Activated CD8-positive, alpha-beta T cell treated with anti-CD3 and anti-CD28 coated beads for 36 hours (primary cell): ENCODE results near the gene RTN1. TPM values are rescaled to one million over a fixed set of nuclear protein-coding genes. Genes with fewer than 3 reads are reported as not detected.

ENCODE experiments used
- ATAC-seq: fragments of 200-7000 bp; cut with Tn5 transposase; one replicate; pipeline ENCODE4 v1.10.0; 2021; ENCODE audit warnings: mild to moderate bottlenecking, moderate library complexity
- CTCF ChIA-PET: fragments of 350-600 bp; sonication (Branson Sonifier 250); formaldehyde crosslinking; loops from one replicate; lab custom pipeline; 2021; ENCODE audit warnings: antibody characterized with exemption; lab: Charles Lee
- POLR2A ChIA-PET: fragments of 350-600 bp; sonication (Branson Sonifier 250); formaldehyde crosslinking; loops from one replicate; lab custom pipeline; 2021; ENCODE audit warnings: antibody characterized with exemption; lab: Charles Lee
- DNase-seq: peaks from one replicate; pipeline ENCODE4 v3.0.0-alpha.2; 2020
- H3K27ac Mint-ChIP-seq: one replicate; pipeline ENCODE4 v1.8.0; 2021; ENCODE audit warnings: mild to moderate bottlenecking, mixed read lengths
- H3K27me3 Mint-ChIP-seq: one replicate; pipeline ENCODE4 v1.8.0; 2021; ENCODE audit warnings: mixed read lengths
- H3K36me3 Mint-ChIP-seq: one replicate; pipeline ENCODE4 v1.8.0; 2021; ENCODE audit warnings: low read depth, mixed read lengths
- H3K4me1 Mint-ChIP-seq: one replicate; pipeline ENCODE4 v1.8.0; 2021; ENCODE audit warnings: low read depth, mixed read lengths
- H3K4me3 Mint-ChIP-seq: one replicate; pipeline ENCODE4 v1.8.0; 2021; ENCODE audit warnings: mild to moderate bottlenecking, moderate library complexity, mixed read lengths
- H3K9me3 Mint-ChIP-seq: one replicate; pipeline ENCODE4 v1.8.0; 2021; ENCODE audit warnings: mixed read lengths
- intact Hi-C: fragments of 100-400 bp; cut with micrococcal nuclease; formaldehyde crosslinking; loops from one replicate; pipeline ENCODE4 v1.10.0; 2022
- total RNA-seq, 2 experiments: library from RNA; stranded (reverse); gene quantifications; one replicate each; pipeline ENCODE4 v1.2.3, GENCODE V29; 2021
- TF ChIP-seq, protein P1 (sequence below): fragments of 200-600 bp; IDR thresholded peaks from one replicate; pipeline ENCODE4 v1.8.0; 2022; ENCODE audit warnings: antibody characterized with exemption, mild to moderate bottlenecking

Gene RTN1
- total RNA-seq, 2 experiments from 2014 or later = not detected

DNA sequence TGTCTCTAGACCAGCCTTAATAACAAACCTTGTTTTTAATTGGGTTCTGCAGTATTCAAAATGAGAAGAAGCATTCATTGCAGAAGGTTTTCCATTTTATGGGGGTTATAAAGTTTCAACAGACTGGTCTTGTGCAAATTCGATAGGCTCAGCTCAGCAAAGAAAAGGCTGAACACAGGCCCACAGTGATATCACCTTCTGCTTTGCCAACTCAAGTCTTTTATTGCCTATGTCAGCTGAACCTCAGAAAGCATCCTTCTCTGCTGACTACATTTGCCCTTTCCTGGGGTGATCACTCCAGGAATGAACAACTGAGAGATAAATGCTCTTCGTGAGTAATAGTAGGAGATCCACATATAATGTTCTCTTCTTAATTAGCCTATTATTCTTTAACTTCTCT, 159.5 kb downstream of the RTN1 start:
- H3K27me3 Mint-ChIP-seq = peaks cover 4% of the 10 kb centered on the region
- H3K9me3 Mint-ChIP-seq = no peaks in the 10 kb centered on the region
- no peak for DNase-seq
- no peak for ATAC-seq
- ChIA-PET CTCF (no interaction called here), POLR2A (no interaction called here)
- TF ChIP-seq, protein P1, sequence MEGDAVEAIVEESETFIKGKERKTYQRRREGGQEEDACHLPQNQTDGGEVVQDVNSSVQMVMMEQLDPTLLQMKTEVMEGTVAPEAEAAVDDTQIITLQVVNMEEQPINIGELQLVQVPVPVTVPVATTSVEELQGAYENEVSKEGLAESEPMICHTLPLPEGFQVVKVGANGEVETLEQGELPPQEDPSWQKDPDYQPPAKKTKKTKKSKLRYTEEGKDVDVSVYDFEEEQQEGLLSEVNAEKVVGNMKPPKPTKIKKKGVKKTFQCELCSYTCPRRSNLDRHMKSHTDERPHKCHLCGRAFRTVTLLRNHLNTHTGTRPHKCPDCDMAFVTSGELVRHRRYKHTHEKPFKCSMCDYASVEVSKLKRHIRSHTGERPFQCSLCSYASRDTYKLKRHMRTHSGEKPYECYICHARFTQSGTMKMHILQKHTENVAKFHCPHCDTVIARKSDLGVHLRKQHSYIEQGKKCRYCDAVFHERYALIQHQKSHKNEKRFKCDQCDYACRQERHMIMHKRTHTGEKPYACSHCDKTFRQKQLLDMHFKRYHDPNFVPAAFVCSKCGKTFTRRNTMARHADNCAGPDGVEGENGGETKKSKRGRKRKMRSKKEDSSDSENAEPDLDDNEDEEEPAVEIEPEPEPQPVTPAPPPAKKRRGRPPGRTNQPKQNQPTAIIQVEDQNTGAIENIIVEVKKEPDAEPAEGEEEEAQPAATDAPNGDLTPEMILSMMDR = no peak
- no peaks in the 10 kb centered on the region for H3K36me3 Mint-ChIP-seq
- no peaks in the 10 kb centered on the region for H3K4me1 Mint-ChIP-seq
- intact Hi-C loops = no loop called here
- no peak overlapping the region for H3K27ac Mint-ChIP-seq
- no peak overlapping the region for H3K4me3 Mint-ChIP-seq

DNA sequence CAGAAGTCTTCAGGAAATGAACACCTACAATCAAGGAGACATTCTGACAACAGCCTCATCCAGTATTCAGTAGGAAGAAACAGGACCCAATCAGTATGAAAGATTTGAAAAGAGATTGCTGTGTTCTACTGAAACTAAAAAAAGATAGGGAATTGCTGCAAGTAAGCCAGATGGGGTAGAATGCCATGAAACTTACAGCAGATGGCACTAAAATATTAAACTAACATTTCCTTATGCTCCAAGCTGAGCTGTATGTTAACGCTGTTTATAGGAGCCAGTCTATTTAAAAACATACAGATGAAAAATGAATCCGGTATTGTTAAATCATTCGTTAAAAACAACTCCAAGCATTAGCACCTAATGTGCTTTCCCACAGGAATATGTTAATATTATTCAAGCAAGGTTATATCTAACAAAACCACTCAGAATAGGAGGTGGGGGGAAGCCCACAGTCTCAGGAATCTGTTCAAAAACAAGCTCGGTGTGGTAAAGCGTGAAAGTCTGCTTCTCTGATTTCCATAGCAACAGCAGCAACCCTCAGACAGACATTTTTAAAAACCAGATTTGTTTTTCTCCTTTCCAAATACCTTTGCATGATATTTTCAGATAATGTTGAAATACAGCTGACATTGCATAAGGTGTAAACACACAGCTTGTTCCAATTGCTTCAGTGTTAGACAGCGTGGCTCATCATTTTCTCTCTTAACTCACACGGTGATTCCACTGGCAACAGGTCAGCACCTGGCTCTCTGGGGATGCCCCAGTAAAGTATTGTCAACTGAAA, 162.6 kb downstream of the RTN1 start:
- H3K4me1 Mint-ChIP-seq = no peaks in the 10 kb centered on the region
- H3K27me3 Mint-ChIP-seq = peaks cover 2% of the 10 kb centered on the region
- CTCF ChIA-PET = no interaction called here
- TF ChIP-seq, protein P1 = no peak
- POLR2A ChIA-PET = no interaction called here
- intact Hi-C loops = no loop called here
- H3K36me3 Mint-ChIP-seq = no peaks in the 10 kb centered on the region
- DNase-seq (no peak), ATAC-seq (no peak)
- H3K9me3 Mint-ChIP-seq = no peaks in the 10 kb centered on the region
- H3K4me3 Mint-ChIP-seq = no peak overlapping the region
- no peak overlapping the region for H3K27ac Mint-ChIP-seq

DNA sequence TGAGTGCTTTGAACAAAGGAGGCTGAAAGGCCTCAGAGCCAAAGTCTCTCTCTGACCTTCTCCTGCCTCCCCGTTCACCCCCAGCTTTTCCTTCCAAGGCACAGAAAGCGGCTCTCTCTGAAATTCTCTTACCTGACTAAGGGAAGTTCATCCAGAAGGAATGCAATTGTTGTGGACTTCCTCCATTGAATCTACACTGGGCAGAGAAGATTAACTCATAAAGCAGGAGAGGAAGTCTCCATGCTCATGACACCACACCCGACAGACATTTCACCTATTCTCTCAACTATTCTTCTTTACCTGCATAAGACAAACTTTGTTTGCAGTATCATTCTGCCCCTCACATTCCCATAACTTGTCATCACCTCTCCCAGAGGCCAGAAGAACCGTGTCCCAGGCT, 164.7 kb downstream of the RTN1 start:
- peaks cover 2% of the 10 kb centered on the region for H3K27me3 Mint-ChIP-seq
- H3K36me3 Mint-ChIP-seq = no peaks in the 10 kb centered on the region
- H3K9me3 Mint-ChIP-seq = no peaks in the 10 kb centered on the region
- intact Hi-C loops = no loop called here
- TF ChIP-seq, protein P1 = no peak
- ATAC-seq (no peak), DNase-seq (no peak)
- H3K4me1 Mint-ChIP-seq = no peaks in the 10 kb centered on the region
- CTCF ChIA-PET = no interaction called here
- POLR2A ChIA-PET = no interaction called here
- no peak overlapping the region for H3K4me3 Mint-ChIP-seq
- H3K27ac Mint-ChIP-seq = no peak overlapping the region

- POLR2A ChIA-PET = no interaction called here
- ATAC-seq = no peak
- Mint-ChIP-seq H3K27ac (no peak overlapping the region), H3K4me3 (no peak overlapping the region), H3K27me3 (peaks cover under 1% of the 10 kb centered on the region), H3K4me1 (no peaks in the 10 kb centered on the region), H3K36me3 (no peaks in the 10 kb centered on the region), H3K9me3 (no peaks in the 10 kb centered on the region)
- CTCF ChIA-PET = no interaction called here
- TF ChIP-seq, protein P1 = no peak
- DNase-seq = no peak
- intact Hi-C loops = no loop called here
Measured at GRCh38 chr14:59705245-59705644, 165.3 kb downstream of the RTN1 start.

GRCh38 chr14:59704054-59704645, 166.4 kb downstream of the RTN1 start:
- Mint-ChIP-seq H3K9me3 (no peaks in the 10 kb centered on the region), H3K36me3 (no peaks in the 10 kb centered on the region), H3K4me3 (no peak overlapping the region), H3K27ac (no peak overlapping the region), H3K4me1 (no peaks in the 10 kb centered on the region), H3K27me3 (no peaks in the 10 kb centered on the region)
- TF ChIP-seq, protein P1 = no peak
- DNase-seq = no peak
- no peak for ATAC-seq
- POLR2A ChIA-PET = no interaction called here
- CTCF ChIA-PET = no interaction called here
- intact Hi-C loops = no loop called here
